PC-3 (cell line): ENCODE results near the gene HSF4.

Experiments
- CTCF ChIP-seq: fragments of 300-600 bp; sonication (generic); conservative IDR thresholded peaks from 2 replicates; pipeline ENCODE4 v1.5.1; 2017; ENCODE audit warnings: antibody characterized with exemption, low read depth, mild to moderate bottlenecking, low read length
- EZH2phosphoT487 ChIP-seq: fragments of 300-600 bp; sonication (generic); IDR thresholded peaks from 2 replicates; pipeline ENCODE4 v1.6.1; 2018; ENCODE audit warnings: mild to moderate bottlenecking, antibody characterized with exemption, low read length, borderline replicate concordance

- TF ChIP-seq CTCF: no peak
- TF ChIP-seq EZH2phosphoT487: no peak
Measured at GRCh38 chr16:67215706-67216105, 51.2 kb downstream of the HSF4 start.
